Peyer's patch (tissue), 4 donors: ENCODE results near the gene EML1.

Source experiments
- CTCF ChIP-seq, 6 experiments: fragments of 450-650 bp in 4 of 6; fragments of 200-600 bp in 2 of 6; sonication (generic) in 1 of 6; IDR thresholded peaks; one replicate each; pipeline ENCODE4 v1.5.1; 2017 to 2019; ENCODE audit warnings: antibody characterized with exemption in 6 of 6, mild to moderate bottlenecking in 3 of 6, moderate library complexity in 1 of 6
- POLR2A ChIP-seq, 2 donors: fragments of 450-650 bp; IDR thresholded peaks; one replicate each; pipeline ENCODE4 v1.5.1; 2017; ENCODE audit warnings: antibody characterized with exemption in 2 of 2, mild to moderate bottlenecking in 2 of 2, moderate library complexity in 2 of 2

DNA sequence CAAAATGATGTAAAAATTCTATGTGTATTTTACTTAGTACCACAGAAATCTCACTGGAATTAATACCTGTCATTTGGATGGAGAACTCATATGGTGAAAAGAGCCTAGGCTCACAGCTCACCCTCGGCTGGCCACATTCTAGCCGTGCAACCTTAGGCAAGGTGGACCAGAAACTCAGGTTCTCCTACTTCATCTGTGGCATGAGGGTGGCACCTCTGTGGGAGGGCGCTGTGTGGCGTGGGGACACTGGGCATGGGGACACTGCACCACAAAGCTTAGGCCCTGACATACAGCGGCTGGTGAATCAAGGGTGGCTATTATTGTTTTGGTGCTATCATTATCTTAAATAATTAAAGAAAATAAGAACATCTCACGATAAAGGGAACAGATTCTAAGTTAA lies 47.1 kb downstream of the EML1 start:
- TF ChIP-seq CTCF (IDR thresholded peaks at IDR 0.05) = no peak
- TF ChIP-seq POLR2A (IDR thresholded peaks at IDR 0.05) = no peak
